ENCODE data around the gene PTPRT.

PTPRT gene

DNA sequence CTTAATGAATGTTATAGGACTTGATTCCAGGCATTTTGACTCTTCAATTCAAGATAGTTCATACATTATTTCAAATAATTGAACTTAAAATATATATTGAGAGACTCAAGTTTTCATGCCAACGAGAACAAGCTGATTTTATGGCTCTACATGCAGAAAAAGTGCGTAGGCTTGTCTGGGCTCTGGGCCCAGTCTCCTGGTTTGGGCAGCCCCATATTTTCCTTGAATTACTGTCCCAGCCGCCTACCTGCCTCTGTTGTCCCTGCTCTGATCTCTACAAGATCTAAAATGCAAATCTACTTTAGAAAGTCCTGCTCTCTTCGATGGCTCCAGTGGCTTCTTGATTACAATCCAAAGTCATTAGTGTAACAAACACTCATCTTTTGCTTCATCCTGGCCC, 1034.1 kb downstream of the PTPRT start:
- Mint-ChIP-seq H3K27me3 (no peaks in the 10 kb centered on the region), H3K36me3 (no peaks in the 10 kb centered on the region), H3K4me3 (no peak overlapping the region), H3K4me1 (no peaks in the 10 kb centered on the region), H3K27ac (no peak overlapping the region), H3K9me3 (peaks cover 5% of the 10 kb centered on the region)

DNA sequence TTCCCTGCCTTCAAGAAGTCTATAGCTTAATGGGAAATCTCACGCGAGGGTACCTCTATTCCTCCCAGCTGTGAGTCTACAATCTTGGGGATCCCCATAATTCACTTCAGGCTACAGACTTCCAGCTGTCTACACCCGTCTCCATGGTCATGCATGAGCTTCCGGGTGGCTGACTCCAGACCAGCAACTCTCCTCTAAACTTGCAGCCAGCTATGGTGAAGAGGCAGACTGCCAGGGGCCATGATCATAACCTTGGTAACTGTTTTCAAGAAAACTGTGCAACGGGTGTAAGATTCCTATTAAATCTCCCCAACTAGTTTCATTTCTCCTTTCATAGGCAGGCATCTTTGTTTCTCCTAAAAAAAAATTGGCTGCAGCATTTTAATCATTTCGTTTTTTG, 1037.1 kb downstream of the PTPRT start:
- Mint-ChIP-seq H3K36me3 (peaks cover 1% of the 10 kb centered on the region), H3K4me1 (no peaks in the 10 kb centered on the region), H3K9me3 (peaks cover 5% of the 10 kb centered on the region), H3K27ac (no peak overlapping the region), H3K4me3 (no peak overlapping the region), H3K27me3 (no peaks in the 10 kb centered on the region)

DNA sequence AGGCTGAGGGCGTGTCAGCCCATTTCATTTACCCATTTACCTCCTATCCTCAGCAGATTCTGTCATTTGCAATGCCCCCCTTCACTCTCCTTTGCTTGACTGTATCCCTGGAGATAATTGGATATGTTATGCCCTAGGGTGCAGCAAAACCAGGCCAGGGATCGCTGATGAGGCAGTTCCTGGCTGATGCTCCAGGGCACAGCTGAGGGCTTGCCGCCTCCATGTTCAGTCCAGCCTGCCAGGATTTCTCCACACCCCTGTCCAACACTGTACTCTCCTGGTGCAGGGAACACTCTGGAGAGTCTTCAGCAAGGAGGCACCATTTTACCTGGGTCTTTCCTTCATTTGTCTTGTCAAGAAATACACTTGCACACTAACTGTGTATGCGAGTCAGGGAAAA, 1039.5 kb downstream of the PTPRT start:
- Mint-ChIP-seq H3K4me3 (no peak overlapping the region), H3K36me3 (peaks cover 1% of the 10 kb centered on the region), H3K27ac (no peak overlapping the region), H3K4me1 (no peaks in the 10 kb centered on the region), H3K27me3 (no peaks in the 10 kb centered on the region), H3K9me3 (peaks cover 5% of the 10 kb centered on the region)

DNA sequence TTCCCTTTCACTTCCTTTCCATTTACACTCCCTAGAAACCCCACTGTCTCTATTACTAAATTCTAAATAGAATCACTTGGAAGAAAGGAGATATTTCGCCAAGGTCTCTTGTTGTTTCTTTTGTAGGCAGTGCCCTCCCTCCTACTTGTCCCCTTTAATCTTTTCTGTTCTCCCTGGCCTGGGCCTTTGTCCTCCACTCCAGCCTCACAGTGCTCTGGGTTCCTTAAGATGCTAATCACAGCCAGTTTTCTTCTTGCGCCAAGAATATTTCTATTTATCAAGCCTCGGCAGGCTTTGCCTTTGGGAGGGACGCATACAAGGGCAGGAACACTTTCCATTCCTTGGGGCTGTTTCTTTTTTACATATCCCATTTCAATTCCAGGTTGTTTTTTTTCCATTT, 1051.0 kb downstream of the PTPRT start:
- H3K9me3 Mint-ChIP-seq = peaks cover 3% of the 10 kb centered on the region
- H3K4me3 Mint-ChIP-seq = no peak overlapping the region
- no peaks in the 10 kb centered on the region for H3K4me1 Mint-ChIP-seq
- H3K36me3 Mint-ChIP-seq = no peaks in the 10 kb centered on the region
- H3K27me3 Mint-ChIP-seq = peaks cover 1% of the 10 kb centered on the region
- no peak overlapping the region for H3K27ac Mint-ChIP-seq

DNA sequence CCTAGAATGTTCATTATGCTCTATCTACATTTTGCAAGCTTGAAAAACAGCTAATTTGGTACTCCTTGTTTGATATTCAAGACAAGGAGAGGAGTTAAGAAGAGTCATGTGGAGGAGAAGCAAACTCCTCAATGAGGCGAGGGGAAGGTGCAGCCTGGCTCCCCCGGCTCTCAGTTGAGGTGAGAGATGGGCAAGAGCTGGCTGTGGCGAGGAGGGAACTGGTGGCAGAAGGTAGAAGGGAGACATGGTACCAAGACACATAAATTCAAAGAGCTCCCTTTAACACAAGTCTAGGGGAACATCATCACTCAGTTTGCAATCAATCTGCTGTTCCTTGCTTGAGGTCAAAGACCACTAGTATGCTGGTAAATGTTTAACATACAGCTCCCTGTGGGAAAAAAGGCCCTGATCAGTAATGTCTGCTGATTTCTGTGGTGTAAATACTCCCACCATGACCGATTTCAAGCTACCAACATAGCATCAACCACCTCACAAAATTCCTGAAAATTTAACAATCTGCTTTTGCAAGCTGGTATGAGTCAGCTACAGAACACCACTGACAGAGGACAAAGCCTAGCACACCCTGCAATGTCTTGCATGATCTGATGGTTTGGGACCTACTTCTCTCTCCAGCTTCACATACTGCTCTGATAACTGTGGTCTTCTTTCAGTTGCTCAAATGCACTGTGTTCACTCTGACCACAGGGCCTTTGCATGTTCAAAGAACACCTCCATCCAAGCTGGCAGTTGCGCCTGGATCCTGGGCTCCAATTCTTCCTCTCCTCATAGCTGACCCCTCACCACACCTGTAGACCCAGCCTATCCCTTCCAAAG, 1055.2 kb downstream of the PTPRT start:
- no peak overlapping the region for H3K4me3 Mint-ChIP-seq
- H3K4me1 Mint-ChIP-seq = no peaks in the 10 kb centered on the region
- no peaks in the 10 kb centered on the region for H3K9me3 Mint-ChIP-seq
- no peaks in the 10 kb centered on the region for H3K27me3 Mint-ChIP-seq
- H3K27ac Mint-ChIP-seq = no peak overlapping the region
- no peaks in the 10 kb centered on the region for H3K36me3 Mint-ChIP-seq

DNA sequence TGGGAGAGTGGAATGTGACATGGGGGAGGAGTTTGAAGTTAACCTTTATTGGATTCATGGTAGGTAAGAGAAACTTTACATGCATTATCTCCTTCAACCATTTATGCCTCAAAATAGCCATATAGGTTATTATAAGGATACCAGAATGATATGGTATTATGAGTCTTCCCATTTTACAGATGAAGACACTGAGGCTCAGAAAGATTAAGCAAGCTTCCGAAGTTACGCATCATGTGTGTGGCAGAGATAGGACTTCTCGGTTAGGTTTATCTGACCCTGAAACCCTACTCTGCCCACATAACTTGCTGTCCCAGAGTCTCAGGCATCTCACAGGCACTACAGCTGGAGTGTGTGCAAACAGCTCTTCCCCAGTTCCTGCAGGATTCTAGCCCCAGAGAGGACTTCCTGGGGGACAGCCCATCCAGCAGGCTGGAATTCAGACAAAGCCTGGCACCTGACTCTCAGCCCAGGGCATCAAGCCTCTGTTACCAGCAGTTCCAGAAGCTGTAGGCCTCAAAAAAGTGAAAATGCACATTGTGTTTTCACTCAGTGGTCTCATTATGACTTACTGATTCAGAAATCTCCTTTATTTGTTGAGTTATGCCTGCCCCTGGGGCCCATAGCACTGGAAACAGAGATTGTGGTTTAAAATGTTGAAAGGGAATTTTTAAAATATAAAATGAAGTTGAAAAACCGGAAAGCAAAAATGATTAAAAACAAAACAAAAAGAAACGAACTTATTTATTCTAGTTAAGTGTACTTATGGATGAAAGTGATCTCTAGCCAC, 1058.7 kb downstream of the PTPRT start:
- no peak overlapping the region for H3K27ac Mint-ChIP-seq
- H3K27me3 Mint-ChIP-seq = no peaks in the 10 kb centered on the region
- no peaks in the 10 kb centered on the region for H3K4me1 Mint-ChIP-seq
- no peak overlapping the region for H3K4me3 Mint-ChIP-seq
- H3K9me3 Mint-ChIP-seq = no peaks in the 10 kb centered on the region
- H3K36me3 Mint-ChIP-seq = no peaks in the 10 kb centered on the region

DNA sequence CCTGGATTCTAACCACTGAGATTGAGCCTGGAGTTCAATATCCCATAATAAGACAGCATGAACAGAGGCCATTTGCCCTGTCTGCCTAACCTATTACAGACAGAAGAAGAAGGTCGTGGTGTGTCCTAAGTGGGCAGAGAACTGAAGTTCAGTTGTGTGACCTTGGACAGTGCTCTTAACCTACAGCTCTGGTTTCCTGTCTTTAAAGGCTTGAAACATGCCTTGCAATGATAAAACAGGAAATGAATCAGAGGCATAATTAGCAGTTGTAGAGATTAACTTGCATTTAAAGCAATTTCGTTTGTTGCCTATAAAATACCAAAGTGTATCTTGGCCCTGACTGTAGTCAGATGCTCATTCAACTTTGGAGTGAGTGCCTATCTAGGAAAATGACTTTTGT, 1064.3 kb downstream of the PTPRT start:
- Mint-ChIP-seq H3K9me3 (peaks cover 5% of the 10 kb centered on the region), H3K4me1 (no peaks in the 10 kb centered on the region), H3K4me3 (no peak overlapping the region), H3K36me3 (no peaks in the 10 kb centered on the region), H3K27ac (no peak overlapping the region), H3K27me3 (no peaks in the 10 kb centered on the region)

DNA sequence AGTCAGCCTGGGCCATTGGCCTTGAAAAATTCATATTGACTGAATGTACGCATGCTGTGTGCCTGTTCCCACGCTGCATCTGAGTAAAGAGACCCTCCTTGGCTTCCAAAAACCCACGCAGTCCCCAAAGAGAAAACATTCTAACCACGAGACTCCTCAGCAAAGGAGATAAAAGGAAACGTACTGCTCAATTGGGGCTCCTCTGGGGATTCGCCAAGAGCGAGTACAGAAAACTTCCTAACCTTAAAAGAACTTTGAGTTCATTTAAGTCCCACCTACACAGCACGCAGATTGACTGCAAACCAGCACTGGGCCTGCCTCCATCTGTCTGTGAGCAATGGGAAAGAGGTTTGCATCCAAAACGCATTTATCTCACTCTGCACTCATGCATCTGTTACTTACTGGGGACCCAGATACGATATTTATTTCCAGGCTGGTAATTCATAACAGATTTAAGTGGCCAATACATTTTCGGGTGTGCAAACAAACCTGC, 1065.7 kb downstream of the PTPRT start:
- H3K27ac Mint-ChIP-seq = no peak overlapping the region
- H3K36me3 Mint-ChIP-seq = no peaks in the 10 kb centered on the region
- H3K27me3 Mint-ChIP-seq = no peaks in the 10 kb centered on the region
- H3K4me1 Mint-ChIP-seq = no peaks in the 10 kb centered on the region
- peaks cover 5% of the 10 kb centered on the region for H3K9me3 Mint-ChIP-seq
- no peak overlapping the region for H3K4me3 Mint-ChIP-seq

DNA sequence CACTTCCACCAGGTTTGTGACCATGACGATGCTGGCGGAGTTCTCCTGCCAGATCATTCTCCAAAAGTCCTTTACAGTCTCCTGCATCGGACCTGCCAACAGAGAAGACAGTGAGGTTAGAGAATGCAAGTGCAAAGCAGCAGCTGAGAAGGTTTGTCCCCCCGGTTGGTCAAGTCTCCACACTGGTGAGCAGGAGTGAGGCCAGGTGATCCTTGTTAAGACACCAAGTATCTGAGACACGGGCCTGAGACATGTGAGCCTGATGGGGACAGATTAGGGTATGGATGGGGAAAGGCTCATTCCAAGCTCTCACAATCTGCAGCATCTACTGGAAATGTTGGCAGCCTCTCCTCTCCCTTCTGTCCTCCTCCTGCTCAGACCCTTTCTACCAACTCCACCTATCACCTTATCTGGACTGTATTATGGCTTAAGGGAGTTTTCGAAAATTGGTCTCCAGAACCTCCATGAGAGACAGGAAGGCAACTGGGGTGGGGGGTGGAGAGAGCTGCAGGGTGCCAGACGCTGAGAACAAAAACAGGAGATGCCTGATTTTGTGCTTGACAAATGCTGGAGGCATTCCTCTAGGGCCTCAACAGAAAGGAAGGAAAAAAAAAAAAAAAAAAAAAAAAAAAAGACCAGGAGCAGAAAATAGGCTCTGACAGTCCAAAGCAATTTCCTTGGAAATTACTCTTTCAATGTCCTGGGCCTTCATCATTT, 1071.1 kb downstream of the PTPRT start:
- Mint-ChIP-seq H3K9me3 (no peaks in the 10 kb centered on the region), H3K27me3 (peaks cover 1% of the 10 kb centered on the region), H3K27ac (no peak overlapping the region), H3K36me3 (no peaks in the 10 kb centered on the region), H3K4me3 (no peak overlapping the region), H3K4me1 (no peaks in the 10 kb centered on the region)

DNA sequence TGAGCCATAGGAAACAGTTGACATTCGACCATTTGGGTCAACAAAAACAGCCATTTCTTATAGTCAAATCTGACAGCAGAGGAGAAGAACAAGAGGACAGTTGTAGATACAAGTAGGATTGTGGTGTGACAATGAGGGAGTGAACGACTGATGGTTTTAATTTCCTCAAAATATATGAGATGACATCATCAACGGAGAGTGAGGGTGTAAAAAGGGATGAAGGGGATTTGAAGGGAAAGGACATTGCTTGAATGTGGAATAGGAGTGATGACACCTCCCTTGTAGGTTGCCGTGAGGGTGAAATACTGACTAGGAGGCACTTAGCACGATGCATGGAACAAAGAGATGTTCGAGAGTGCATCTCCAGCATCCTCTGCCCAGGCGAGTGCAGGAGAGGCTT, 1071.7 kb downstream of the PTPRT start:
- H3K4me3 Mint-ChIP-seq = no peak overlapping the region
- H3K27me3 Mint-ChIP-seq = peaks cover 1% of the 10 kb centered on the region
- H3K4me1 Mint-ChIP-seq = no peaks in the 10 kb centered on the region
- no peaks in the 10 kb centered on the region for H3K36me3 Mint-ChIP-seq
- H3K27ac Mint-ChIP-seq = no peak overlapping the region
- no peaks in the 10 kb centered on the region for H3K9me3 Mint-ChIP-seq

DNA sequence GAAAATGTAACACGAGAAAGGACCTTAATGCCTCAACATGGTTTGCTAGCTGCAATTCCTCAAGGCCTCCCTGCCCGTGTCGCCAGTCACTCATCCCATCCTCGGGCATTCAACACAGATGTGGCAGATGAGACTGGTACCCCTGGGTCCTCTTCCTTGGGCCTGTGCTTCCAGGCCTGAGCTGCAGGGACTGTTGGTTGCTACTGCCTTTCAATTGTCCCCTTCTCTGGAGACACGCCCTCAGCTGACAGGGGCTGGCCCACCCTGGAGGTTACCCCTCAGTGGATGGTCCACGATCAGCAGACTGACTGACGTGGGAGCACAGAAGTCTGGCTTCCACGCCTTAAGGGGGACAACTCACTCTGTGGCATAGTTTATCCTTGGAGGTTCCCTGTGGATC, 1076.5 kb downstream of the PTPRT start:
- Mint-ChIP-seq H3K27me3 (peaks cover 1% of the 10 kb centered on the region), H3K36me3 (no peaks in the 10 kb centered on the region), H3K27ac (no peak overlapping the region), H3K4me1 (no peaks in the 10 kb centered on the region), H3K9me3 (no peaks in the 10 kb centered on the region), H3K4me3 (no peak overlapping the region)

DNA sequence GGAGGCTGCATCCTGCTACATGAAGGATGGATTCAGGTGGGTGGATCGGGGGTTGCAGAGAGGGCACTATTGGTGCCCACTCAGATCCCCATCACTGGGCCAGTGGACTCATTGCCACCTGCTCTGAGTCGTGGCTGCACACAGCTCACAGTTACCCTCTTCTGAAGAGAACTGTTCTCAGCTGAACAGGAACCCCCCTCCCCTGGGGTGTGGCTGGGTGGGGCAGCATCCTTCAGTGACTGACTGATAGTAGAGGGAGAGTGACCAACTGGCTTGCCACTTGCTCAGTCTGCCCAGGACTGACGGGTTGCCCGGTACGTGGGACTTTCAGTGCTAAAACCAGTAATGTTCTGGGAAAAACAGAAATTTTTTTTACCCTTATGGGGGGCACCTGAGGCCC, 1077.5 kb downstream of the PTPRT start:
- no peaks in the 10 kb centered on the region for H3K4me1 Mint-ChIP-seq
- no peaks in the 10 kb centered on the region for H3K9me3 Mint-ChIP-seq
- no peak overlapping the region for H3K4me3 Mint-ChIP-seq
- H3K27me3 Mint-ChIP-seq = peaks cover 1% of the 10 kb centered on the region
- H3K27ac Mint-ChIP-seq = no peak overlapping the region
- no peaks in the 10 kb centered on the region for H3K36me3 Mint-ChIP-seq

DNA sequence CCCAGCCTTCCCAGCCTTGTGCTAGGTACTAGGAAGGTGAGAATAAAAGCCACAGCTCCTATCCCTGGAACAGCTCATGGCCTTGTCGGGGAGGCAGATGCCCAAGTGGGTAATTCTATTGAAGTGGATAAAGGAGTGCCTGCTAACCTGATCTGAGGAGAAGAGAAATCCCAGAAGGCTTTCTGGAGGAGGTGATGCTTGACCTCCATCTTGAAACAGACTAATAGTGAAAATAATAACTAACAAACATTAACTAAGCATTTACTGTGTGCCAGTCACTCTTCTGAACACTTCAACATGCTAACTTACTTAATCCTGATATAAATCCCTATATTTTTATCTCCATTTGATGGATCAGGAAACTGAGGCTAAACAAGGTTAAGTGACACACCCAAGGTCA, 1078.4 kb downstream of the PTPRT start:
- Mint-ChIP-seq H3K36me3 (no peaks in the 10 kb centered on the region), H3K4me3 (no peak overlapping the region), H3K4me1 (no peaks in the 10 kb centered on the region), H3K27me3 (peaks cover 1% of the 10 kb centered on the region), H3K9me3 (no peaks in the 10 kb centered on the region), H3K27ac (no peak overlapping the region)

DNA sequence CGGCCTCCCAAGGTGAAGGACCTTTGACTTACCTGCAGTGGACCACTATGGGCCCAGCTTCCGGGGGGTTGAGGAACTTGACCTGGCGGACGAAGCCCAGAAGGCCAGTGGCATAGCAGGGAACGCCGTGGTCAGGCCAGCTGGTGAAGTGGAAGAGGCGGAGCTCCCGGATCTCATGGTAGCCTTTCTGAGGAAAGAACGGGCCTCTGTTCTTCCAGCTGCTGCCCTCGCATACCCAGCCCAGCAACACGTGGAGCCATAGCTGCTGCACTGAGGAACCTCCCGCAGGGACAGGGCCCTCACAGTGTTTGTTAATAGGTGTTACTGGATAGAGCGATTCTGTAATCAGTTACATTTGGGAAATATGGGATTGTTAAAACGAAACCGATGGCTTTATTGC, 1079.4 kb downstream of the PTPRT start:
- Mint-ChIP-seq H3K27ac (no peak overlapping the region), H3K9me3 (no peaks in the 10 kb centered on the region), H3K4me3 (no peak overlapping the region), H3K27me3 (no peaks in the 10 kb centered on the region), H3K36me3 (no peaks in the 10 kb centered on the region), H3K4me1 (no peaks in the 10 kb centered on the region)

DNA sequence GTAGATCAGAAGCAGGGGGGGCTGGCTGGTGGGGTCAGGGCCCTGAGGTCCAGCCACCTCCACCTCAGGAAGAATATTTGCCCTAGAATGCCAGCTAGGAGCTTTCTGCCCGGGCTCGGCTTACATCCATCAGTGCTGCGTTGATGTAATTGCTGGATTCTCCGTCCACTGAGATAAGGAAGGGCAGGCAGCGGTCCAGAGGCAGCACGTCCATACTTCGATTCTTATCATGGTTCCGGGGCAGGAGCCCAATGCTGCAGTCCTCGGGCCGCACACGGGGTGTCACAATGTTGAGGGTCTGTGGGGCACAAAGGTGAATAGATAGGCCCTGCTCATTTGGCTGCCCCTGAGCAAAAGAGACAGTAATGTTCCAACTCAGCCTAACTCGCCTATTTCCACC, 1087.7 kb downstream of the PTPRT start:
- H3K4me3 Mint-ChIP-seq = no peak overlapping the region

More for the DNA sequence above, 1087.7 kb downstream of the PTPRT start:
- Mint-ChIP-seq H3K4me1 (no peaks in the 10 kb centered on the region), H3K27ac (no peak overlapping the region), H3K9me3 (no peaks in the 10 kb centered on the region), H3K27me3 (no peaks in the 10 kb centered on the region), H3K36me3 (no peaks in the 10 kb centered on the region)
